ENCODE measurements around the gene NUP62. TPM values are rescaled to one million over a fixed set of nuclear protein-coding genes. Genes with fewer than 3 reads are reported as not detected.

Gene NUP62
- total RNA-seq, 1 experiment from 2014 or later: 85.2 TPM

DNA sequence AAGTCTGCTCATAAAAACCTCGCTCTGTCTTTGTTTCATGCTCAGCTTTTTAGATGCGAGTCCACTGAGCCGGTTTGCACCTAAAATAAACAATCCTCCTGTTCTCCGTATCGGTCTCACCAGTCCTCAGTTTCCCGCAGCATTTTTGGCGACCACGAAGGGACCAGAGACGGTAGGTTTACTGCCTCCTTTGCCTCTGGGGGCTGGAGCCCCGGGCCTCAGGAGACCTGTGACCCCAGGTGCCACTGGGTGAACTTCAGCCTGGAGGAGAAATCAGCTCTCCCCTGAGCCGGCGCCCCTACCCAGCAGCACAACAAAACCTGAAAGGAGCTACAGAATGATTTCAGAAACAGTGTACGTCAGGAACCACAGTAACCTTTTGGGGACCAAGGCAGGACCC, 23.6 kb upstream of the NUP62 start:
- H3K4me1 ChIP-seq (ENCODE audit: control insufficient read depth in 1 of 2, insufficient read depth in 2 of 2, low read length in 2 of 2): 0 out of 4 replicates have a peak, but pooled peaks cover 0 to 7% of the 10 kb centered on the region in 2 experiments
- no peaks in the 10 kb centered on the region for H3K9me3 ChIP-seq (ENCODE audit: control insufficient read depth in 1 of 2, insufficient read depth in 1 of 2, low read depth in 1 of 2, low read length in 2 of 2)
- ChIA-PET POLR2A (no interaction called here), RAD21 (ENCODE audit: low non-redundant PET in 1 of 2, low total read pairs in 2 of 2, uncharacterized antibody in 2 of 2, unreplicated experiment in 2 of 2) (no interaction called here), CTCF (no interaction called here)
- no peaks in the 10 kb centered on the region for H4K20me1 ChIP-seq (ENCODE audit: insufficient read depth)
- TF ChIP-seq EGR1 (IDR thresholded peaks at IDR 0.05; ENCODE audit: low read depth): no peak
- H3K79me2 ChIP-seq (ENCODE audit: insufficient read depth, low read length): no peaks in the 10 kb centered on the region
- no peak overlapping the region for H3K27ac ChIP-seq (ENCODE audit: low read depth, low read length)
- no peaks in the 10 kb centered on the region for H3K27me3 ChIP-seq (ENCODE audit: insufficient read depth, low read length)
- H3K4me3 ChIP-seq (replicated peaks in 1 of 2; ENCODE audit: low read depth in 1 of 2, low read length in 2 of 2): no peak overlapping the region
- H3K9me2 ChIP-seq (ENCODE audit: insufficient read depth): no peaks in the 10 kb centered on the region
- intact Hi-C loops (cut with micrococcal nuclease): no loop called here
- H2AFZ ChIP-seq (ENCODE audit: low read depth, low read length, poor library complexity, severe bottlenecking): no peak overlapping the region
- H3K4me2 ChIP-seq (ENCODE audit: low read length): no peak overlapping the region
- H3K36me3 ChIP-seq (ENCODE audit: control insufficient read depth in 1 of 2, insufficient read depth in 2 of 2, low read length in 2 of 2): no peaks in the 10 kb centered on the region
- no peak overlapping the region for H3K9ac ChIP-seq (ENCODE audit: low read length)
- ATAC-seq: no peak
- BruUV-seq (replicated peaks): no TSS peak
- no peak for DNase-seq (ENCODE audit: low read depth, low spot score)

DNA sequence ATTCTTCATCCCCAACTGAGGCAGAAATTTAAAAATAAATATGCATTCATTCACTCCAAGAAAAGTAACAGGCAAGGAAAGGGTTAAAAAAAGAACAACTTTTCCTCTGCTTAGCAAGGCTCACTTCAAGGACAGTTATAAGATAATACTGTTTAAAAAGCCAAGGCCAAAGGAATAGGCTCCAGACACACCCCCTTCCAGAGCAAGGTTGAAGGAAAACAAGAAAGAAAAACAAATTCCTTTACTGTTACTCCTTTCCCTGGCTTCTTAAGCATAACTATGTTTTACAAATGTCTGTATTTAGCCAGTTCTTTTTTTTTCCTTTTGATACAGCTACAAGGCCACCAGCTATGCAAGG, 23.2 kb upstream of the NUP62 start:
- Histone ChIP-seq H3K9me3 (ENCODE audit: control insufficient read depth in 1 of 2, insufficient read depth in 1 of 2, low read depth in 1 of 2, low read length in 2 of 2) (no peaks in the 10 kb centered on the region), H3K36me3 (ENCODE audit: control insufficient read depth in 1 of 2, insufficient read depth in 2 of 2, low read length in 2 of 2) (no peaks in the 10 kb centered on the region), H3K4me2 (ENCODE audit: low read length) (no peak overlapping the region), H3K27ac (ENCODE audit: low read depth, low read length) (no peak overlapping the region), H3K4me3 (replicated peaks in 1 of 2; ENCODE audit: low read depth in 1 of 2, low read length in 2 of 2) (no peak overlapping the region), H3K9me2 (ENCODE audit: insufficient read depth) (no peaks in the 10 kb centered on the region), H3K9ac (ENCODE audit: low read length) (no peak overlapping the region), H2AFZ (ENCODE audit: low read depth, low read length, poor library complexity, severe bottlenecking) (no peak overlapping the region), H4K20me1 (ENCODE audit: insufficient read depth) (no peaks in the 10 kb centered on the region), H3K79me2 (ENCODE audit: insufficient read depth, low read length) (no peaks in the 10 kb centered on the region), H3K4me1 (ENCODE audit: control insufficient read depth in 1 of 2, insufficient read depth in 2 of 2, low read length in 2 of 2) (0 out of 4 replicates have a peak, but pooled peaks cover 0 to 2% of the 10 kb centered on the region in 2 experiments), H3K27me3 (ENCODE audit: insufficient read depth, low read length) (no peaks in the 10 kb centered on the region)
- intact Hi-C loops (cut with micrococcal nuclease): no loop called here
- DNase-seq (ENCODE audit: low read depth, low spot score) (no peak), ATAC-seq (no peak)
- RAD21 ChIA-PET (ENCODE audit: low non-redundant PET in 1 of 2, low total read pairs in 2 of 2, uncharacterized antibody in 2 of 2, unreplicated experiment in 2 of 2): no interaction called here
- no TSS peak for BruUV-seq (replicated peaks)
- CTCF ChIA-PET: no interaction called here
- POLR2A ChIA-PET: no interaction called here
- no peak for TF ChIP-seq SP1 (IDR thresholded peaks at IDR 0.05; ENCODE audit: low read depth)

DNA sequence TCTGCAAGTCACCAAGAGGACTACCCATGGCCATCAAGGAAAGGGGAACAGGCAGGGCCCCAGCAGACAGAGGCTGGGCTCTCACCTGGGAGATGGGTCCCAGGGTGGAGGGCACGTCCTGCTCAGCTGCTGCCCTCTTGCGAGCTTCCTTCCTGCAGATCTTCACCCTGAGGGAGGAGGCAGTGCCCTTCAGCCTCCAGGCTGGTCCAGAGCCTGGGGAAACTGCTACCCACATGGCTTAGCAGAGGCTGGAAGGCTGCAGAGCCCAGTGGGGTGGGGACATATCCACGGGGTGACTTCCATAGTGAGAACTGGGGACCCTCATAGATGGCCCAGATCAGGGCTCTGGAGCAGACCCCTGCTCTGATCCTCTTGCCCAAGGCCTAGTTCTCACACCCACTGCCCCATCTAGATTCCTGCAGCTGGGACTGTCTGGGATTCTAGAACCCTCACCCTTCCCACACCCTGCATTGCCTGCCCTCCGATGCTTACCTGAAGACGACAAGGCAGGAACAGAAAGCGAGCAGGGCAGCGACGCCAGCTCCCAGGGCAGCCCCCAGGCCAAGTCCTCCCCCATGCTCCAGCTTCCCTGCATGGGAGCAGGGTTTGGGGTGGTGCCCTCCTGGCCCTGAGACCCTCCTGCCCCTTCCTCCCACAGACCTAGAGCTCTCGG, 22.6 kb upstream of the NUP62 start:
- no peaks in the 10 kb centered on the region for H3K27me3 ChIP-seq (ENCODE audit: insufficient read depth, low read length)
- intact Hi-C loops (cut with micrococcal nuclease): no loop called here
- no peaks in the 10 kb centered on the region for H3K9me2 ChIP-seq (ENCODE audit: insufficient read depth)
- no peaks in the 10 kb centered on the region for H3K36me3 ChIP-seq (ENCODE audit: control insufficient read depth in 1 of 2, insufficient read depth in 2 of 2, low read length in 2 of 2)
- no peaks in the 10 kb centered on the region for H3K79me2 ChIP-seq (ENCODE audit: insufficient read depth, low read length)
- no peak overlapping the region for H3K27ac ChIP-seq (ENCODE audit: low read depth, low read length)
- H3K4me2 ChIP-seq (ENCODE audit: low read length): no peak overlapping the region
- BruUV-seq (replicated peaks): no TSS peak
- no peak overlapping the region for H2AFZ ChIP-seq (ENCODE audit: low read depth, low read length, poor library complexity, severe bottlenecking)
- DNase-seq (ENCODE audit: low read depth, low spot score): no peak
- RAD21 ChIA-PET (ENCODE audit: low non-redundant PET in 1 of 2, low total read pairs in 2 of 2, uncharacterized antibody in 2 of 2, unreplicated experiment in 2 of 2): no interaction called here
- H3K4me3 ChIP-seq (replicated peaks in 1 of 2; ENCODE audit: low read depth in 1 of 2, low read length in 2 of 2): no peak overlapping the region
- H3K4me1 ChIP-seq (ENCODE audit: control insufficient read depth in 1 of 2, insufficient read depth in 2 of 2, low read length in 2 of 2): no peaks in the 10 kb centered on the region
- H3K9me3 ChIP-seq (ENCODE audit: control insufficient read depth in 1 of 2, insufficient read depth in 1 of 2, low read depth in 1 of 2, low read length in 2 of 2): no peaks in the 10 kb centered on the region
- POLR2A ChIA-PET: no interaction called here
- H4K20me1 ChIP-seq (ENCODE audit: insufficient read depth): no peaks in the 10 kb centered on the region
- ATAC-seq: no peak
- H3K9ac ChIP-seq (ENCODE audit: low read length): no peak overlapping the region
- CTCF ChIA-PET: no interaction called here
- TF ChIP-seq CEBPB (IDR thresholded peaks at IDR 0.05; ENCODE audit: low read depth) (no peak), JUND (IDR thresholded peaks at IDR 0.05) (no peak), SIN3A (IDR thresholded peaks at IDR 0.05; ENCODE audit: low read depth) (no peak), ZFX (IDR thresholded peaks at IDR 0.05) (no peak), CBX3 (IDR thresholded peaks at IDR 0.05; ENCODE audit: low read depth) (no peak), YY1 (IDR thresholded peaks at IDR 0.05; ENCODE audit: extremely low read depth, insufficient replicate concordance, low read depth, low read length) (no peak), ELF1 (IDR thresholded peaks at IDR 0.05; ENCODE audit: borderline replicate concordance, low read depth) (no peak), FOSL1 (IDR thresholded peaks at IDR 0.05; ENCODE audit: low read depth) (no peak), EZH2phosphoT487 (IDR thresholded peaks at IDR 0.05; ENCODE audit: borderline replicate concordance) (no peak), EGR1 (IDR thresholded peaks at IDR 0.05; ENCODE audit: low read depth) (no peak), MAX (IDR thresholded peaks at IDR 0.05) (no peak)
- TF ChIP-seq, protein P1, sequence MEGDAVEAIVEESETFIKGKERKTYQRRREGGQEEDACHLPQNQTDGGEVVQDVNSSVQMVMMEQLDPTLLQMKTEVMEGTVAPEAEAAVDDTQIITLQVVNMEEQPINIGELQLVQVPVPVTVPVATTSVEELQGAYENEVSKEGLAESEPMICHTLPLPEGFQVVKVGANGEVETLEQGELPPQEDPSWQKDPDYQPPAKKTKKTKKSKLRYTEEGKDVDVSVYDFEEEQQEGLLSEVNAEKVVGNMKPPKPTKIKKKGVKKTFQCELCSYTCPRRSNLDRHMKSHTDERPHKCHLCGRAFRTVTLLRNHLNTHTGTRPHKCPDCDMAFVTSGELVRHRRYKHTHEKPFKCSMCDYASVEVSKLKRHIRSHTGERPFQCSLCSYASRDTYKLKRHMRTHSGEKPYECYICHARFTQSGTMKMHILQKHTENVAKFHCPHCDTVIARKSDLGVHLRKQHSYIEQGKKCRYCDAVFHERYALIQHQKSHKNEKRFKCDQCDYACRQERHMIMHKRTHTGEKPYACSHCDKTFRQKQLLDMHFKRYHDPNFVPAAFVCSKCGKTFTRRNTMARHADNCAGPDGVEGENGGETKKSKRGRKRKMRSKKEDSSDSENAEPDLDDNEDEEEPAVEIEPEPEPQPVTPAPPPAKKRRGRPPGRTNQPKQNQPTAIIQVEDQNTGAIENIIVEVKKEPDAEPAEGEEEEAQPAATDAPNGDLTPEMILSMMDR (IDR thresholded peaks at IDR 0.05 in 2 of 3, conservative IDR thresholded peaks at IDR 0.05 in 1 of 3; ENCODE audit: borderline replicate concordance in 1 of 3, insufficient read depth in 1 of 3, low read depth in 2 of 3, low read length in 2 of 3): no peak
- TF ChIP-seq, protein P2, sequence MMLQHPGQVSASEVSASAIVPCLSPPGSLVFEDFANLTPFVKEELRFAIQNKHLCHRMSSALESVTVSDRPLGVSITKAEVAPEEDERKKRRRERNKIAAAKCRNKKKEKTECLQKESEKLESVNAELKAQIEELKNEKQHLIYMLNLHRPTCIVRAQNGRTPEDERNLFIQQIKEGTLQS (IDR thresholded peaks at IDR 0.05): no peak
